ENCODE data around the gene IP6K1.

Gene IP6K1

GRCh38 chr3:49771340-49771938, 14.9 kb downstream of the IP6K1 start:
- ChIA-PET CTCF (no interaction called here), POLR2A (no interaction called here)
- Histone ChIP-seq H3K9me3 (ENCODE audit: control insufficient read depth, insufficient read depth, low read depth, low read length) (no peaks in the 10 kb centered on the region), H3K4me1 (ENCODE audit: control insufficient read depth, insufficient read depth, low read length) (no peaks in the 10 kb centered on the region), H3K36me3 (ENCODE audit: control insufficient read depth in 2 of 2, insufficient read depth in 1 of 2, low read length in 2 of 2) (peaks cover 0 to 17% of the 10 kb centered on the region in 2 experiments; a peak in 2 of 3 replicates), H3K4me3 (ENCODE audit: low read depth, low read length) (no peak overlapping the region), H3K27ac (ENCODE audit: extremely low read depth, low read depth, low read length) (no peak overlapping the region)
- TF ChIP-seq ZNF416 (tag by site-specific recombination; IDR thresholded peaks at IDR 0.05) (no peak), PRDM6 (tag by site-specific recombination; IDR thresholded peaks at IDR 0.05) (peak; percentile 50; the same call in 1 of the 2 replicates), ELK4 (IDR thresholded peaks at IDR 0.05; ENCODE audit: borderline replicate concordance, low read depth, low read length) (no peak), ZNF692 (tag by site-specific recombination; IDR thresholded peaks at IDR 0.05) (no peak), ZNF747 (tag by site-specific recombination; IDR thresholded peaks at IDR 0.05) (no peak), ZNF221 (tag by site-specific recombination; IDR thresholded peaks at IDR 0.05; ENCODE audit: borderline replicate concordance) (no peak), ZNF146 (tag by site-specific recombination; IDR thresholded peaks at IDR 0.05) (0 out of 2 replicates have a peak, but pooled peaks have one; percentile 16), OSR2 (tag by site-specific recombination; IDR thresholded peaks at IDR 0.05) (no peak), ZNF544 (tag by site-specific recombination; IDR thresholded peaks at IDR 0.05) (no peak), ZNF280C (tag by site-specific recombination; IDR thresholded peaks at IDR 0.05) (no peak), SP3 (tag by site-specific recombination; IDR thresholded peaks at IDR 0.05) (no peak), ZNF175 (tag by site-specific recombination; IDR thresholded peaks at IDR 0.05) (no peak)

- H3K27ac ChIP-seq (ENCODE audit: extremely low read depth, low read depth, low read length) = no peak overlapping the region
- no peak for TF ChIP-seq PRDM2 (tag by site-specific recombination; IDR thresholded peaks at IDR 0.05; ENCODE audit: borderline replicate concordance)
- TF ChIP-seq ZNF221 (tag by site-specific recombination; IDR thresholded peaks at IDR 0.05; ENCODE audit: borderline replicate concordance) = no peak
- no peak for TF ChIP-seq ZSCAN5A (tag by site-specific recombination; IDR thresholded peaks at IDR 0.05)
- TF ChIP-seq ZNF600 (tag by site-specific recombination; IDR thresholded peaks at IDR 0.05) = no peak
- TF ChIP-seq CTCF (tag by site-specific recombination; IDR thresholded peaks at IDR 0.05) = no peak
- no peak for TF ChIP-seq ZNF626 (tag by site-specific recombination; IDR thresholded peaks at IDR 0.05)
- H3K36me3 ChIP-seq (ENCODE audit: control insufficient read depth in 2 of 2, insufficient read depth in 1 of 2, low read length in 2 of 2) = peaks cover 0 to 7% of the 10 kb centered on the region in 2 experiments; a peak in 2 of 3 replicates
- H3K4me3 ChIP-seq (ENCODE audit: low read depth, low read length) = no peak overlapping the region
- ChIA-PET CTCF (interaction anchor here (0.6 kb wide), 1 partner anchor 99 kb away, joined by 3 read pairs; no protein-coding TSS in a partner anchor), POLR2A (no interaction called here)
- no peaks in the 10 kb centered on the region for H3K9me3 ChIP-seq (ENCODE audit: control insufficient read depth, insufficient read depth, low read depth, low read length)
- H3K4me1 ChIP-seq (ENCODE audit: control insufficient read depth, insufficient read depth, low read length) = no peaks in the 10 kb centered on the region
Measured at GRCh38 chr3:49769926-49770325, 16.4 kb downstream of the IP6K1 start.
